HG02588 (cell line): ENCODE results near the gene FOXD1.

Experiments used
- ATAC-seq: cut with Tn5 transposase; IDR thresholded peaks from one replicate; pipeline ENCODE4 v1.9.1; 2021; ENCODE audit warnings: mild to moderate bottlenecking, moderate library complexity; ENCODE audit not compliant: unreplicated experiment

Gene FOXD1

GRCh38 chr5:73441378-73441777 is 7.2 kb downstream of the FOXD1 start:
- ATAC-seq: no peak

- ATAC-seq: no peak
These were observed 8.3 kb downstream of the FOXD1 start for GRCh38 chr5:73440262-73440661.

- no peak for ATAC-seq
These were observed 9.7 kb downstream of the FOXD1 start for GRCh38 chr5:73438645-73439470.

GRCh38 chr5:73437777-73438644 is 10.6 kb downstream of the FOXD1 start:
- no peak for ATAC-seq

- no peak for ATAC-seq
These were observed 11.3 kb downstream of the FOXD1 start for GRCh38 chr5:73437101-73437776.

- ATAC-seq: no peak
These were observed 12.0 kb downstream of the FOXD1 start for GRCh38 chr5:73436535-73437100.

- no peak for ATAC-seq
These were observed 12.6 kb downstream of the FOXD1 start for GRCh38 chr5:73435759-73436534.

- ATAC-seq: no peak
These were observed 13.7 kb downstream of the FOXD1 start for GRCh38 chr5:73434907-73435306.

GRCh38 chr5:73434461-73434860 is 14.1 kb downstream of the FOXD1 start:
- no peak for ATAC-seq

GRCh38 chr5:73433982-73434342 is 14.6 kb downstream of the FOXD1 start:
- ATAC-seq: no peak

- ATAC-seq: no peak
These were observed 15.2 kb downstream of the FOXD1 start for GRCh38 chr5:73433272-73433981.

GRCh38 chr5:73431204-73431851 is 17.2 kb downstream of the FOXD1 start:
- ATAC-seq: no peak

GRCh38 chr5:73426034-73426433 is 22.5 kb downstream of the FOXD1 start:
- ATAC-seq: no peak

- no peak for ATAC-seq
These were observed 24.0 kb downstream of the FOXD1 start for GRCh38 chr5:73424556-73424977.

GRCh38 chr5:73422164-73422563 is 26.4 kb downstream of the FOXD1 start:
- no peak for ATAC-seq

- ATAC-seq: no peak
These were observed 27.9 kb downstream of the FOXD1 start for GRCh38 chr5:73420666-73421065.

- no peak for ATAC-seq
These were observed 28.8 kb downstream of the FOXD1 start for GRCh38 chr5:73419465-73420390.

- no peak for ATAC-seq
These were observed 29.5 kb downstream of the FOXD1 start for GRCh38 chr5:73419117-73419464.
